Calu3 (cell line): Measurements from ENCODE around the gene MMS22L. TPM values are rescaled to one million over a fixed set of nuclear protein-coding genes. Genes with fewer than 3 reads are reported as not detected.

Experiments used
- BruUV-seq: library from RNA; stranded (reverse); fragments of 400-500 nt; replicated peaks from 2 replicates; lab custom pipeline; 2021; lab: Mats Ljungman, UMichigan
- CTCF ChIA-PET: fragments of 300-600 bp; sonication (Branson Sonifier 250); formaldehyde crosslinking; loops from one replicate; lab custom pipeline; 2022; ENCODE audit warnings: antibody characterized with exemption; lab: Charles Lee
- DNase-seq: peaks from one replicate; pipeline ENCODE4 v3.0.0; 2022
- H3K27ac Mint-ChIP-seq: one replicate; pipeline ENCODE4 v1.8.0; 2022; ENCODE audit warnings: mixed read lengths; ENCODE audit not compliant: unreplicated experiment
- H3K27me3 Mint-ChIP-seq: one replicate; pipeline ENCODE4 v1.8.0; 2022; ENCODE audit warnings: mixed read lengths; ENCODE audit not compliant: unreplicated experiment
- H3K36me3 Mint-ChIP-seq: one replicate; pipeline ENCODE4 v1.8.0; 2022; ENCODE audit warnings: mild to moderate bottlenecking, moderate library complexity, mixed read lengths; ENCODE audit not compliant: insufficient read depth, unreplicated experiment
- H3K4me1 Mint-ChIP-seq: one replicate; pipeline ENCODE4 v1.8.0; 2022; ENCODE audit warnings: mild to moderate bottlenecking, low read depth, mixed read lengths; ENCODE audit not compliant: unreplicated experiment
- H3K4me3 Mint-ChIP-seq: one replicate; pipeline ENCODE4 v1.8.0; 2022; ENCODE audit warnings: mild to moderate bottlenecking, low read depth, moderate library complexity, mixed read lengths; ENCODE audit not compliant: unreplicated experiment
- H3K9me3 Mint-ChIP-seq: one replicate; pipeline ENCODE4 v1.8.0; 2022; ENCODE audit warnings: low read depth, mixed read lengths; ENCODE audit not compliant: unreplicated experiment
- intact Hi-C: fragments of 100-400 bp; cut with micrococcal nuclease; formaldehyde crosslinking; loops from one replicate; pipeline ENCODE4 v1.10.0; 2022; ENCODE audit not compliant: unreplicated experiment
- total RNA-seq: library from RNA; stranded (reverse); gene quantifications from 2 replicates; pipeline ENCODE4 v1.2.3, GENCODE V29; 2022
- TF ChIP-seq, protein P1 (sequence below): fragments of 200-600 bp; IDR thresholded peaks from one replicate; pipeline ENCODE4 v1.8.0; 2022; ENCODE audit warnings: antibody characterized with exemption; ENCODE audit not compliant: unreplicated experiment

The MMS22L gene
- total RNA-seq, 1 experiment from 2014 or later = 26.0 TPM

DNA sequence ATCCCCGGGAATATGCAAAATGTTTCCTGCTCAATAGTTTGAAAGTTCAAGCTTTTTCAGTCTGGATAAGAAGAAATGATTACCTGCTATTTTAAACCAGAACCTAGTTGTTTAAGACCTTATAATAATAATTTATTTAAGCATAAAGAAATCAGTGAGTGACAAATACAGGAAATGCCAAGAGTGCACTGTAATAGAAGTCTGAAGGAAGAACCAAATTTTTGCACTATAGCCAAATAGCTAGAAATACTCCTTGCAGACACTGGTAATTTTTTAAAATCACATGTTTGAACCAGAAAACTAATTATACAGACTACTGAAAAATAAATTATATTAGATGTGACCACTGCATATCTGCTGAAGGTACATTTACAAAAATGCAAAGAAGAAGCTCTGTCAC, 93.2 kb downstream of the MMS22L start:
- TF ChIP-seq, protein P1, sequence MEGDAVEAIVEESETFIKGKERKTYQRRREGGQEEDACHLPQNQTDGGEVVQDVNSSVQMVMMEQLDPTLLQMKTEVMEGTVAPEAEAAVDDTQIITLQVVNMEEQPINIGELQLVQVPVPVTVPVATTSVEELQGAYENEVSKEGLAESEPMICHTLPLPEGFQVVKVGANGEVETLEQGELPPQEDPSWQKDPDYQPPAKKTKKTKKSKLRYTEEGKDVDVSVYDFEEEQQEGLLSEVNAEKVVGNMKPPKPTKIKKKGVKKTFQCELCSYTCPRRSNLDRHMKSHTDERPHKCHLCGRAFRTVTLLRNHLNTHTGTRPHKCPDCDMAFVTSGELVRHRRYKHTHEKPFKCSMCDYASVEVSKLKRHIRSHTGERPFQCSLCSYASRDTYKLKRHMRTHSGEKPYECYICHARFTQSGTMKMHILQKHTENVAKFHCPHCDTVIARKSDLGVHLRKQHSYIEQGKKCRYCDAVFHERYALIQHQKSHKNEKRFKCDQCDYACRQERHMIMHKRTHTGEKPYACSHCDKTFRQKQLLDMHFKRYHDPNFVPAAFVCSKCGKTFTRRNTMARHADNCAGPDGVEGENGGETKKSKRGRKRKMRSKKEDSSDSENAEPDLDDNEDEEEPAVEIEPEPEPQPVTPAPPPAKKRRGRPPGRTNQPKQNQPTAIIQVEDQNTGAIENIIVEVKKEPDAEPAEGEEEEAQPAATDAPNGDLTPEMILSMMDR = no peak
- no peaks in the 10 kb centered on the region for H3K4me1 Mint-ChIP-seq
- H3K36me3 Mint-ChIP-seq = no peaks in the 10 kb centered on the region
- no peaks in the 10 kb centered on the region for H3K9me3 Mint-ChIP-seq
- intact Hi-C loops = no loop called here
- CTCF ChIA-PET = interaction anchor here (0.6 to 0.7 kb wide), 2 partner anchors 248 to 369 kb away, joined by 6 read pairs; no protein-coding TSS in a partner anchor
- BruUV-seq = no TSS peak
- no peaks in the 10 kb centered on the region for H3K27me3 Mint-ChIP-seq
- DNase-seq = no peak
- no peak overlapping the region for H3K27ac Mint-ChIP-seq
- no peak overlapping the region for H3K4me3 Mint-ChIP-seq

DNA sequence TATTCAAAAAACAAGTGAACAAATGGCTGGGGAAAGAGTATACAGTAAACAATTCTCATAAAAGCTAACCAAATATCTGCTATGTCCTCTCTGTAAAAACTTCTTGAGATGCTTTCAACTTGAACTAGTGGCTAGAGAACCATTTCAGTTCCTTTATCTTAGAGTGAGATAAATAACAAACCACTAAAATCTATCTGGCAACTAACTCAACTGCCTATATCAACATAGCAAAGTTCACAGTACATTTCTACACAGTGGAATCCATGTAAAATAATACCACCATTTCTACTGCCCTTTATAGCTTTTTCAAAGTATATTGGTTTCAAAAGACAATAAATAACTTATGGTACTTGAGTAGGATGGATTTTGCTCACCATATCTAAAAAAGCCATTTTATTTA, 95.1 kb downstream of the MMS22L start:
- H3K4me3 Mint-ChIP-seq = no peak overlapping the region
- no peak overlapping the region for H3K27ac Mint-ChIP-seq
- no peaks in the 10 kb centered on the region for H3K9me3 Mint-ChIP-seq
- H3K27me3 Mint-ChIP-seq = no peaks in the 10 kb centered on the region
- TF ChIP-seq, protein P1 = no peak
- intact Hi-C loops = no loop called here
- H3K36me3 Mint-ChIP-seq = no peaks in the 10 kb centered on the region
- BruUV-seq = no TSS peak
- CTCF ChIA-PET = no interaction called here
- DNase-seq = no peak
- no peaks in the 10 kb centered on the region for H3K4me1 Mint-ChIP-seq

DNA sequence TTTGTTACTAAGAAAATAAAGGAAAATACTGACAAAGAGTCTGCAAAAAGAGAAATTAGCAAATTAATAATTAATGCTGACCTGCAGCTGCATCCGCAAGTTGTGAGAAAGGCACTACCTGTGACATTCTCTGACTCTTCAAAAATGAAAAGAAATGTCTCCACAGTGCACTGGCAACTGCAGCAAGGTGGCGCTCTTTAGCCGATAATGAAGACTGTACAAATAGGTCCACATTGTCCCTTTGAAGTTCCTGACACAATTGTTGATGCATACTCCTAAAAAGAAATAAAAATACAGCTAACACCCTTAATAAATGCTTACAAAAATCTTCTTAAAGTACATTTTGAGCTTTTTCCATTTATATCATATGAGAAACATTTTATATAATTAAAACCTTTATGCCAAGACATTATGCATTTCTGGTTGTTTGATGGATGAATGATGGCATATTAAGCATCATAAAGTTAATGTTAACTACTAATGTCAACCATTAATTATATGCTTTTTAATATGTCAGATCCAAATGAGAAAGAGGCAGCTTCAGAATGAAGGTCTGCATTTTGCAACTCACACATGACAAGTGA, 96.5 kb downstream of the MMS22L start:
- H3K27me3 Mint-ChIP-seq = no peaks in the 10 kb centered on the region
- no TSS peak for BruUV-seq
- H3K4me1 Mint-ChIP-seq = no peaks in the 10 kb centered on the region
- TF ChIP-seq, protein P1 = peak; percentile 66
- no peak overlapping the region for H3K27ac Mint-ChIP-seq
- no peak overlapping the region for H3K4me3 Mint-ChIP-seq
- intact Hi-C loops = loop anchor here (1.0 kb wide), 1 partner anchor 208 kb away; no protein-coding TSS in a partner anchor
- DNase-seq = peak; percentile 67
- no peaks in the 10 kb centered on the region for H3K9me3 Mint-ChIP-seq
- no peaks in the 10 kb centered on the region for H3K36me3 Mint-ChIP-seq
- CTCF ChIA-PET = no interaction called here

DNA sequence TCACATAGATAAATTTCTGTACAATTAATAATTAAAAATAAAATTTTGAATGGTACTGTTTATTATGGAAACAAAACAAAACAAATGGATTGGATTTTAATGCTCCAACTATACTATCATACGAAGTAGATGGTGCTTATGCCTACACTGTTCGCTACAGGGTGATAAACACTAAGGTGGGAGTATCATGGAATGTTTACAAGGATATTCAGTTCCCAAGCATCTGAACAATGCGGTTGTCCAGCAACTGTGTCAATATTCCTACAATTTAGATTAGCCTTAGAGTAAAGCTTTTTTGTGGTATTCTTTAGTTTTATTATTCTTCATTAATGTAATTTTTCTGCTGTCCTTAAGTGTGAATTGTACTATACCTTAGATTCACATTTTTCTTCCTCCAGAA, 105.1 kb downstream of the MMS22L start:
- Mint-ChIP-seq H3K27ac (no peak overlapping the region), H3K36me3 (no peaks in the 10 kb centered on the region), H3K4me3 (no peak overlapping the region), H3K27me3 (no peaks in the 10 kb centered on the region), H3K9me3 (peaks cover 2% of the 10 kb centered on the region), H3K4me1 (no peaks in the 10 kb centered on the region)
- CTCF ChIA-PET = no interaction called here
- intact Hi-C loops = no loop called here
- DNase-seq = no peak
- TF ChIP-seq, protein P1 = no peak
- no TSS peak for BruUV-seq
